ENCODE data around the gene EVX1. TPM values are rescaled to one million over a fixed set of nuclear protein-coding genes. Genes with fewer than 3 reads are reported as not detected.
A peak's percentile ranks its signal among the peaks of the same experiment; 100 is the strongest.

Gene EVX1
- total RNA-seq, 1 experiment from 2014 or later, result 0.10 TPM

GRCh38 chr7:27248427-27248806 is 5.8 kb downstream of the EVX1 start:
- no TSS peak for BruUV-seq (replicated peaks)
- Histone ChIP-seq H3K4me1 (ENCODE audit: control insufficient read depth, insufficient read depth, low read length) (no peaks in the 10 kb centered on the region; the same call in none of the 2 replicates), H3K4me3 (ENCODE audit: low read depth in 2 of 2, low read length in 2 of 2) (no peak overlapping the region), H3K27ac (ENCODE audit: low read length) (no peak overlapping the region), H3K9me3 (ENCODE audit: control insufficient read depth, insufficient read depth, low read depth, low read length) (no peaks in the 10 kb centered on the region), H3K27me3 (ENCODE audit: control insufficient read depth, insufficient read depth, low read length) (peaks cover 18% of the 10 kb centered on the region), H3K36me3 (ENCODE audit: control insufficient read depth, insufficient read depth, low read length) (no peaks in the 10 kb centered on the region)
- intact Hi-C loops (cut with micrococcal nuclease; ENCODE audit: unreplicated experiment) (no loop called here), in situ Hi-C loops (cut with HindIII; ENCODE audit: low pct_unique_long_range_greater_than_20kb, low sequenced_read_pairs) (no loop called here)
- ATAC-seq, result no peak
- no peak for TF ChIP-seq SIN3A (IDR thresholded peaks at IDR 0.05; ENCODE audit: borderline replicate concordance, insufficient read depth, low read depth, low read length)
- no peak for DNase-seq (ENCODE audit: low read depth, low spot score)
- ChIA-PET POLR2A (no interaction called here), CTCF (no interaction called here)

- no peak for DNase-seq (ENCODE audit: low read depth, low spot score)
- peaks cover 14% of the 10 kb centered on the region for H3K27me3 ChIP-seq (ENCODE audit: control insufficient read depth, insufficient read depth, low read length)
Measured at GRCh38 chr7:27248911-27249723, 6.5 kb downstream of the EVX1 start.

More at GRCh38 chr7:27248911-27249723, 6.5 kb downstream of the EVX1 start:
- in situ Hi-C loops (cut with HindIII; ENCODE audit: low pct_unique_long_range_greater_than_20kb, low sequenced_read_pairs), result no loop called here
- H3K36me3 ChIP-seq (ENCODE audit: control insufficient read depth, insufficient read depth, low read length), result no peaks in the 10 kb centered on the region
- BruUV-seq (replicated peaks), result no TSS peak
- intact Hi-C loops (cut with micrococcal nuclease; ENCODE audit: unreplicated experiment), result no loop called here
- no peak for TF ChIP-seq POLR2AphosphoS5 (IDR thresholded peaks at IDR 0.05; ENCODE audit: low read depth, low read length)
- TF ChIP-seq CTCF (IDR thresholded peaks at IDR 0.05), result no peak
- TF ChIP-seq REST (IDR thresholded peaks at IDR 0.05; ENCODE audit: insufficient read depth in 1 of 2, low read depth in 2 of 2, low read length in 1 of 2), result peak; percentile 42 to 54; a peak in 2 of 4 replicates
- no peak overlapping the region for H3K4me3 ChIP-seq (ENCODE audit: low read depth in 2 of 2, low read length in 2 of 2)
- no peak overlapping the region for H3K27ac ChIP-seq (ENCODE audit: low read length)
- ChIA-PET POLR2A (no interaction called here), CTCF (no interaction called here)
- H3K4me1 ChIP-seq (ENCODE audit: control insufficient read depth, insufficient read depth, low read length), result no peaks in the 10 kb centered on the region; the same call in 1 of the 2 replicates
- H3K9me3 ChIP-seq (ENCODE audit: control insufficient read depth, insufficient read depth, low read depth, low read length), result no peaks in the 10 kb centered on the region
- ATAC-seq, result no peak

Data from Panc1 (cell line).